NCI-H226 (cell line): ENCODE results near the gene C3orf22.
"Not testable (repeated sequence)": the region's sequence is repeated elsewhere in the genome, so short reads cannot be mapped to it uniquely, and the experiment has no call there.

Experiments used
- DNase-seq: peaks from one replicate; pipeline ENCODE4 v3.0.0-alpha.2; 2015

Gene C3orf22

DNA sequence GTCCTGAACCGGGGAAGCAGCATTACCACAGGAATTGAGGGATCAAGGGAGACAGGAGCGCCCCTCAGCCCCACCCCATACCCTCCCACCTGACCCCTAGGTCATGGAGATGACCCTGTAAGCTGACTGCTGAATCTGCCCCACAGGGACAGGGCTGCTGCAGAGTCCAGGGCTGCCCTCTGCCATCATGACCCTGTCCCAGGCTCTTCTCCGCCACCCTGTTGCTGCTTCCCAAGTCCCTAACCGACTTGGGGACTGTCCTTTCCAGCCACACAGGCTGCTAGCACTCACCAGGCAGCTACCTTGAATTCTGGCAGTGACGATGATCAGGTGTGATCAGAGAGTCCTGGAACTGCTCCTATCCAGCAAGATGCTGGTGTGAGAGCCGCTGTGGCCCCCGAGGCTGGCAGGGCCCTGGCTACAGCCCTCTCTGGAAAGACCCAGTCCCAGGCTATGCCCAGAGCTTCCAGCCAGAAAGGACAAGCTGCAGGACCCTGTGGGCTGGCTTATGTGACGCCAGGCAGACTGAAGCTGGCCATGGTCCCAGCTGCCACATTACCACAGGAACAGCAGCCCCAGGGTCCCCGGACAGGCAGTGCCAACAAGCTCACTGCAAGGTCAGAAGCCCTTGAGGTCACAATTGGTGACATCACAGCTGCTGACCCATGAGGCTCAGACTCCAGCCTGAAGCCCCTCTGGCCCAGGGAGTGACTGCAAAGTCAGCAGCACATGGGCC, at the start of gene C3orf22:
Gene C3orf22 (minus strand): TSS at position 597 of the 736 bp plus-strand sequence. CDS start 5,542 bp downstream, outside the sequence.
- DNase-seq, result no peak

DNA sequence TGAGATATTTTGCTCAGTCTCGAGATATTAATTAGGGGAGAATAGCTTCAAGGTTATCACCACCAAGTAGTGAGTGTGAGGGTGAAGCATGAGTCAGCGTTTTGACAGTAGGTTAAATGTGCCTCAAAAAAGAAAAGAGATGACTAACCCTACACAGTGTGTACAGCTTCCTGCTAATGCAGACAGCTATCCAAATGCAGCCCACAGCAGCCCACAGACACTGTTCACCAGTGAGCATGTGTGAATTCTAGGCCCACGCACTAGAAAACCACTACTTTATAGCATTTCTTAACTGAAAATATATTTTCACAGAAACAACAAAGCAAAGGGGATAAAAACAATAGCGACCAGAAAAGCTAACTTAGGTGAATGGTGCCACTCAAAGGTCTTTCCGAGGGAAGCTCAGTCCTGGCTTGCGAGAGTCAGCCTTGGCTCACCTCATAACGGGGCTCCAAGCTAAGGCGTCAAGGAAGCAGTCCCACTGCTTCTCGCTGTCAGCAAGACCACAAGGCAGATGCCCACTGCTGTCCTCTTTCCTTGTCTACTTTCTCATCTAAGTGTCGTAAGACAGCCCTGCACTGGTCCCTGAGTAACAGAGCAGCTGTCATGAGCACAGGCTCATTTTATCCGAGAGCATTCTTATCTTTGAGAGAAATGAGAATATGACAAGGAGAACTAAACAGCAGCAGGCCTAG, 48.6 kb upstream of the C3orf22 start:
- DNase-seq, result peak; percentile 58

DNA sequence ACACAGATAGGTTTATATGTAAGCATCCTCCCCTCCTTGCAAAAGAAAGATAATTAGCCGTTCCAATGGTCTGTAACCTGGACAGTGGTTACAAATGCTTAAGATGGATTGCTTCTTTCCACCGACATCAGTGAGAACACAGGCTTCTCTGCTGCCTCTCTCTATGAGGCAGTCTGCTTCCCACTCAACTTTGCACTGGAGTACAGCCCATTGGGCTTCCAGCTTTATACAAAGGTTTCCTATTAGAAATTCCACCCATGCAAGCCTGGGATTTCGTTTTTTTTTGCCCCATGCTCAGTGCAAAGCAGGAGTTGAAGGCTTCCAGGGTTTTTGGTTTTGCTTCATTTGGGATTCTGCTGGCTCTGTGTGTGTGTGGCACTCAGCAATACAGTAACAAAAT, 47.3 kb upstream of the C3orf22 start:
- DNase-seq, result no peak

GRCh38 chr3:126604691-126605090, 46.0 kb upstream of the C3orf22 start:
- DNase-seq, result no peak

DNA sequence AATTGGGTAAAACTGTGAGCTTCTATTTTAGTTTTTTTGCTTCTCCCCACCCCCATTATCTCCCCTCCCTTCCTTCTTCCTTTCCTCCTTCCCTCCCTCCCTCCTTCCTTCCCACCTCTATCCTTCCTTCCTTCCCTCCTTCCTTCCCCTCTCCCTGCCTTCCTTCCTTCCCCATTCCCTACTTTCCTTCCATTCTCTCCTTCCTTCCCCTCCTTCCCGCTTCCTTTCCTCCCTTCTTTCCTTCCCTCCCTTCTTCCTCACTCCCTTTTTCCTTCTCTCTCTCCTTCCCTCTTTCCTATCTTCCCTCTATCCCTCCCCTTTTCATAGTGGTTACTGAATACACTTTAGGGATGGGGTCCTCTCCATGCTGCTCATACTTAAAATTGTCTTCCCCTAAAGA, 40.4 kb upstream of the C3orf22 start:
- no peak for DNase-seq

DNA sequence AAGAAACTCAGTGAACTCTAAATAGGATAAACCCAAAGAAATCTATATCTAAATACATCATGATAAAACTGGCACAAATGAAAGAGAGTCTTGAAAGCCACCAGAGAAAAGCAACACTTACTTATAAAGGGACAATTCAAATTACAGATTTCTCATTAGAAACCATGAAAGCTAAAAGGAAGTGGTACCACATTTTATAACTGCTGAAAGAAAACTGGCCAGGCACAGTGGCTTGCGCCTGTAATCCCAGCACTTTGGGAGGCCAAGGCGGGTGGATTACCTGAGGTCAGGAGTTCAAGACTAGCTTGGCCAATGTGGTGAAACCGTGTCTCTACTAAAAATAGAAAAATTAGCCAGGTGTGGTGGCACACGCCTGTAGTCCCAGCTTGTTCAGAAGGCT, 36.7 kb upstream of the C3orf22 start:
- DNase-seq, result not testable (repeated sequence)

DNA sequence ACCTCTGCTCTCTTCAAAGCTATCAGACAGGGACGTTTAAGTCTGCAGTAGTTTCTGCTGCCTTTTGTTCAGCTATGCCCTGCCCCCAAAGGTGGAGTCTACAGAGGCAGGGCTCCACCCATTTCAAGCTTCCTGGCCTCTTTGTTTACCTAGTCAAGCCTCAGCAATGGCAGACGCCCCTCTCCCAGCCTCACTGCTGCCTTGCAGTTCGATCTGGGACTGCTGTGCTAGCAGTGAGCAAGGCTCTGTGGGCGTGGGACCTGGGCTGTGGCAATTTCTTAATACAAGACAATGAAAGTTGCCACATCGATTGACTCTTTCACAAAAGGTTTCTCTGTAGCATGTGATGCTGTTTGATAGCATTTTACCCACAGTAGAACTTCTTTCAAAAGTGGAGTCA, 32.8 kb upstream of the C3orf22 start:
- DNase-seq, result not testable (repeated sequence)

DNA sequence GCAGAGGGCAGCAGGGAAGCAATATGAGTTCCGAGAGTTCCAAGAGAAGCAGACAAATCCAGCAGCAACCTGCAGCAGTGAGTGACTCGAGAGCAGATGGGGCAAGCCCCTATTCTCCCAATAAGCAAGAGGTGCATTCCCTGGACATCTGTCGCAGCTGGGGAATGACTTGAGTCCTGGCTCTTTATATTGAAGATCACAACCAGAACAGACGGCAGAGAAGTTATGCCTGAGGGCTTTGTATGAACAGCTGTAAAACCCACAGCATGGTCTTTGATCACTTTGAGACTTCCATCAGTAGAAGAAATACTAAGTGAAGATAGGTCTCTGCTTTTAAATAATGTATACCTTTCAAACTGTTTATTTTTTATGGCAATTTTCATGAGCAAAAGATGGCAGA, 23.6 kb upstream of the C3orf22 start:
- no peak for DNase-seq

DNA sequence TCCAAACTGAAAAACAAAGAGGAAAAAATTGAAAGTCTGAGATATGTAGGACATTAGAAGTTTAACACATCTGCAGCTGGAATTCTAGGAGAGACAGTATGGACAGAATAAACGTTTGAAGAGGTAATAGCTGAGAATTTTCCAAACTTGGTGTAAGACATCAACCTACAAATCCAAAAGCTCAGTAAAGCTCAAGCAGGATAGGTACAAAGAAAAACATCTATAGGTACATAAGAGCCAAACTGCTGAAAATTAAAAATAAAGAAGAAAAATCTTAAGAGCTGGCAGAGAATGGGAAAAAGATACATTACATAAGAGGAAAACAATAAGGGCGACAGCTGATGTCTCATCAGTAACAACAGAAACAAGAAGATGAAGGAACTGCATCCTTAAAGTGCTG, 22.8 kb upstream of the C3orf22 start:
- no peak for DNase-seq

- DNase-seq, result no peak
These were observed 22.0 kb upstream of the C3orf22 start for GRCh38 chr3:126580746-126581145.

GRCh38 chr3:126578702-126579101, 20.0 kb upstream of the C3orf22 start:
- no peak for DNase-seq

GRCh38 chr3:126577261-126577660, 18.5 kb upstream of the C3orf22 start:
- peak; percentile 49 for DNase-seq

- DNase-seq, result no peak
These were observed 14.9 kb upstream of the C3orf22 start for GRCh38 chr3:126573492-126574117.

DNA sequence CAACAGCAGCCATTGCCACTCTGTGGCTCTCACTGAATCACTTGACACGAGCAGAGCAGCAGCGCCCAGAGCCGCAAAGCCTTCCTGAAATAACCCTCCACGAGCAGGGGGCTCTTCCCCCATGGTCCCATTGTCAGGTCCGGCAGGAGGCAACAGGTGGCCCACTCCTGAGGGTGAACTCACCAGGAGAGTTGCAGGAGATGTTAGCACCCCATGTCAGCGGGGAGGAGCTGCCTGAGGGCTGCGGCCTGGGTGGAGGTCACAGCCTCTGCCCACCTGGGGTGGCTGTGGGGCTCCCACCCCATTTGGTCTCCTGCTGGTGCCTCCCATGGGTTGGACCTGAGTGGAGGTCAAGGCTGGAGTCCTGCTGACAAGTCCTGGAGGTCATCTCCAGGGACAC, 12.3 kb upstream of the C3orf22 start:
- DNase-seq, result no peak

DNA sequence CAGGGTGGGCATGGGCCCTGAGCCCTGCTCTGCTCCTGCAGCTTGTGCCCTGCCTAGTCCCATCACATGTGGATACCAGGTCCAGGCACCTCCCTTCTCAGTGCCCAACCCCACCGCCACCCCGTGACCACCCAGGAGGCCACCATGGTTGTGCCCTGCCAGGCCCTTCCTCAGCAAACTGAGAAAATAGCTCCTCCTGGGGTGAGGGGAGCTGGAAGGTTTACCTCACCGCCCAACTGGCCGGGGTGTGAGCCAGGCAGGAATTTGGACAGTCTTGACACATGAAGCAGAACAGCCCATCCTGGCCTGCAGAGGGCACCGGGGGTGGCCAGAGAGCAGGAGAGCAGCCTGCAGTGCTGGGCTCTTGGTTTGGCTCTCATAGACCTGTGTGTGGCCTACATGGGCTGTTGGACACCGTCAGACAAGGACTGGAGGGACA, 11.4 kb upstream of the C3orf22 start:
- no peak for DNase-seq

GRCh38 chr3:126569390-126569975, 10.8 kb upstream of the C3orf22 start:
- no peak for DNase-seq

DNA sequence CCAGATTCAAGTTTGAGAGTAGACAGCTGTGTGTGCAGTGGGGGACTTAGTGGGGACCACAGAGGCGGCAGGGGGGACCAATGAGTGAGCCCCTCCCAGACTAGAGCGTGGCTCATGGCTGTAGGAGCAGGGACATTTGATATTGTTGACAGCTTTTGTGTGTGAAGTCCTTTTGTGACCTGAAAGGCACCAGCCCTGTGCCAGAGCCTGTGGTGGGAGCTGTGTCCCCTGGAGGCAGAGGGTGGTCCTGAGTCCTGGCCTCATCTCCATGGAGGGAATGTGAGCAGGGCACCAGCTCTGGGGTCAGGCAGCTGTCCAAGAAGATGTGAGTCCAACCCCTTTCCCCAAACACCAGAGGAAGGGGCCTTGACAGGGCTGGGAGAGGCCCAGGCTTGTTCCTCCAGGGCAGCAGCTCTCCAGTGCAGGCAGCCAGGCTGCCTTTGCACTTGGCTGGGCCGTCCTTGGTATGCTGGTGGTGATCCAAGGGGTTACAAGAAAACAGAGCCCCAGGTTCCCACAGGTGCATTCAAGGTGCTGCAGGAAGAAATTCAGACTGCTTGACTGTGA, 10.1 kb upstream of the C3orf22 start:
- DNase-seq, result no peak

- no peak for DNase-seq
These were observed 9.1 kb upstream of the C3orf22 start for GRCh38 chr3:126567696-126568438.

GRCh38 chr3:126562737-126563276, 4.1 kb upstream of the C3orf22 start:
- DNase-seq, result no peak

DNA sequence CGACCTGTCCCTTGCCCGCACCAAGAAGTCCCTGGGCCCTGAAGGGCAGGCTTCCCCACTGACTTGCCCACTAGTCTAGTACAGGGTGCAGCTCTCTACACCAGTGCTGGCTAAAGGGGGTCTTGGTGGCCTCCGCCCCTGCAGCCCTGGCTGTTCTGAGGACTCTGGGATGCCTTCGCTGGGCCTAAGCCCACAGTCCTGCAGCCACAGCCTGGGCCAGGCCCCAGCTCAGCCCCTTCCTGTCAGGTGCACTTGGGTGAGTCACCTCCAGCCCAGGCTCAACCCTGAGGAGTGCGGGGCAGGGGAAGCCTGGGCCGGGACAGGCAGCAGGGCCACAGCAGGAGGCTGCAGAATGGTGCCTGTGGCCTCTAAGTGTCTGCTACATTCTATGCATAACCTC, 971 bp downstream of the C3orf22 start:
- DNase-seq, result no peak

DNA sequence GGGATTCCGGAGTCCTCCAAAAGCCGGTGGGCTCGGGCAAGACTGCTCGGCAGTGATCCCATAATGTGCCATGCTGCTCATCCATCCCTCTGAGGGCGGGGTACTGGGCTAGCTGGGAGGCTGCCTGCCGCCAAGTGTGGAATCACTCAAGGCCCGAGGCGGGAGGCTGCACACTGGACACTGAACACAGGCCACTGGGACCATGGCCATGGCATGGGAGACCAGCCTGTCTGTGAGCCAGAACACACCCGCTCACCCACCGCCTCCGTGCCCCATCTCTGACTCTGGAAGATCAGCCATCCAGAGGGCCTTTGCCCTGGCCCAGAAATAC, 1.4 kb downstream of the C3orf22 start:
- DNase-seq, result no peak

GRCh38 chr3:126556637-126557414, 1.9 kb downstream of the C3orf22 start:
- DNase-seq, result no peak
